Erythroblast (primary cell): ENCODE data around the gene UPK3BL2.
"Not testable (repeated sequence)": the region's sequence is repeated elsewhere in the genome, so short reads cannot be mapped to it uniquely, and the experiment has no call there.

Source experiments
- GATA1 ChIP-seq: IDR thresholded peaks from 2 replicates; pipeline ENCODE4 v1.6.1; 2011; ENCODE audit warnings: low read depth, mild to moderate bottlenecking, control low read depth, low read length, moderate library complexity
- POLR2A ChIP-seq: IDR thresholded peaks from 2 replicates; pipeline ENCODE4 v1.6.1; 2011; ENCODE audit warnings: mild to moderate bottlenecking, low read length

GRCh38 chr7:102543596-102543995 is at the start of gene UPK3BL2:
- not testable (repeated sequence) for TF ChIP-seq POLR2A, GATA1
